Calu3 (cell line): ENCODE data around the gene ORM2. TPM values are rescaled to one million over a fixed set of nuclear protein-coding genes. Genes with fewer than 3 reads are reported as not detected.

ENCODE experiments used
- BruUV-seq: library from RNA; stranded (reverse); fragments of 400-500 nt; replicated peaks from 2 replicates; lab custom pipeline; 2021; lab: Mats Ljungman, UMichigan
- CTCF ChIA-PET: fragments of 300-600 bp; sonication (Branson Sonifier 250); formaldehyde crosslinking; loops from one replicate; lab custom pipeline; 2022; ENCODE audit warnings: antibody characterized with exemption; lab: Charles Lee
- DNase-seq: peaks from one replicate; pipeline ENCODE4 v3.0.0; 2022
- H3K27ac Mint-ChIP-seq: one replicate; pipeline ENCODE4 v1.8.0; 2022; ENCODE audit warnings: mixed read lengths; ENCODE audit not compliant: unreplicated experiment
- H3K27me3 Mint-ChIP-seq: one replicate; pipeline ENCODE4 v1.8.0; 2022; ENCODE audit warnings: mixed read lengths; ENCODE audit not compliant: unreplicated experiment
- H3K36me3 Mint-ChIP-seq: one replicate; pipeline ENCODE4 v1.8.0; 2022; ENCODE audit warnings: mild to moderate bottlenecking, moderate library complexity, mixed read lengths; ENCODE audit not compliant: insufficient read depth, unreplicated experiment
- H3K4me1 Mint-ChIP-seq: one replicate; pipeline ENCODE4 v1.8.0; 2022; ENCODE audit warnings: mild to moderate bottlenecking, low read depth, mixed read lengths; ENCODE audit not compliant: unreplicated experiment
- H3K4me3 Mint-ChIP-seq: one replicate; pipeline ENCODE4 v1.8.0; 2022; ENCODE audit warnings: mild to moderate bottlenecking, low read depth, moderate library complexity, mixed read lengths; ENCODE audit not compliant: unreplicated experiment
- H3K9me3 Mint-ChIP-seq: one replicate; pipeline ENCODE4 v1.8.0; 2022; ENCODE audit warnings: low read depth, mixed read lengths; ENCODE audit not compliant: unreplicated experiment
- intact Hi-C: fragments of 100-400 bp; cut with micrococcal nuclease; formaldehyde crosslinking; loops from one replicate; pipeline ENCODE4 v1.10.0; 2022; ENCODE audit not compliant: unreplicated experiment
- total RNA-seq: library from RNA; stranded (reverse); gene quantifications from 2 replicates; pipeline ENCODE4 v1.2.3, GENCODE V29; 2022
- TF ChIP-seq, protein P1 (sequence below): fragments of 200-600 bp; IDR thresholded peaks from one replicate; pipeline ENCODE4 v1.8.0; 2022; ENCODE audit warnings: antibody characterized with exemption; ENCODE audit not compliant: unreplicated experiment

Gene ORM2
- total RNA-seq, 1 experiment from 2014 or later = not detected

DNA sequence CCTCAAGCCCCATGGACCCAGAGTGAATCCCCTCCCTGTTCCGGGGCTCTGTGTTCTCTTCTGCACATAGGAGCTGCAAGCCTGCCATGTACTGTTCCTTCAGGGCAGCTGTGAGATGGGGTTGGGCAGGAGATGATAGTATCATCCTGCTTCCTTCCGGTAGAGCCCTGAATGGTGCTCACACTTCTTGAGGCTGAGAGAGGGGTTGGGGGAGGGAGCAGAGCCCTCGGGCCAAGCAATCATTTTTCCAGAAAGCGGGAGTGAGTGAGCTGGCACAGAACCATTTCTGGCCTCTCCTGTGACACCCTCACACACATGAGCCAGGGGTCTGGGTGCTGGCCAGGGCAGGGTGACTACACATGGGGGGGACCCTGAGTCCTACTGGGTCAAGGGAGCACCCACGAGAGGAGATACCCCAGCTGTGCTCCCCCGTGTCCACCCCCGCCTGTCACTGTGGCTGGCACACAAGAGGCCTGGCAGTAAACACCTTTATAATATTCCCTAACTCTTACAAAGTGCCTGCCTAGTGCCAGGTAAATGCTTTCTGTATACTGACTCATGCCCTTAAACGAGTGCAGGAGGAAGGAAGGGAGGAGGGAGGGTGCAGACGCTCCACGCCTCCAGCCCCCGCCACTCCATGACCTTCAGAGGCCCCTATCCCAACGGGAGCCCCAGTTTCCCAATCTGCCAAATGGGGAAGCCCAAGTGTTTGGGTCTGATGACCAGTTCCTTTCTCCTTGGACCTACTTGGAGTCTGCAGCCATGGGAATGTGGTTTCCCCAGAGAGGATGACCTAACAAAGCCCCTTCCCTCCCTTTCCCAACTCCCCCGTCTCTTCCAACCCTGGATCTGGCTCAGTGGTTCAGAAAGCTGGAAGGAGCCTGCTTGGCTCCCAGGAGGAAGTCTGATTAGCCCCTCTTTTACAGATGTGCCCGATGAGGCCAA is 42.6 kb downstream of the ORM2 start:
- H3K9me3 Mint-ChIP-seq = no peaks in the 10 kb centered on the region
- H3K4me1 Mint-ChIP-seq = no peaks in the 10 kb centered on the region
- CTCF ChIA-PET = no interaction called here
- no peak overlapping the region for H3K27ac Mint-ChIP-seq
- no peak overlapping the region for H3K4me3 Mint-ChIP-seq
- intact Hi-C loops = no loop called here
- no peaks in the 10 kb centered on the region for H3K27me3 Mint-ChIP-seq
- TF ChIP-seq, protein P1, sequence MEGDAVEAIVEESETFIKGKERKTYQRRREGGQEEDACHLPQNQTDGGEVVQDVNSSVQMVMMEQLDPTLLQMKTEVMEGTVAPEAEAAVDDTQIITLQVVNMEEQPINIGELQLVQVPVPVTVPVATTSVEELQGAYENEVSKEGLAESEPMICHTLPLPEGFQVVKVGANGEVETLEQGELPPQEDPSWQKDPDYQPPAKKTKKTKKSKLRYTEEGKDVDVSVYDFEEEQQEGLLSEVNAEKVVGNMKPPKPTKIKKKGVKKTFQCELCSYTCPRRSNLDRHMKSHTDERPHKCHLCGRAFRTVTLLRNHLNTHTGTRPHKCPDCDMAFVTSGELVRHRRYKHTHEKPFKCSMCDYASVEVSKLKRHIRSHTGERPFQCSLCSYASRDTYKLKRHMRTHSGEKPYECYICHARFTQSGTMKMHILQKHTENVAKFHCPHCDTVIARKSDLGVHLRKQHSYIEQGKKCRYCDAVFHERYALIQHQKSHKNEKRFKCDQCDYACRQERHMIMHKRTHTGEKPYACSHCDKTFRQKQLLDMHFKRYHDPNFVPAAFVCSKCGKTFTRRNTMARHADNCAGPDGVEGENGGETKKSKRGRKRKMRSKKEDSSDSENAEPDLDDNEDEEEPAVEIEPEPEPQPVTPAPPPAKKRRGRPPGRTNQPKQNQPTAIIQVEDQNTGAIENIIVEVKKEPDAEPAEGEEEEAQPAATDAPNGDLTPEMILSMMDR = no peak
- BruUV-seq = no TSS peak
- H3K36me3 Mint-ChIP-seq = no peaks in the 10 kb centered on the region
- no peak for DNase-seq

DNA sequence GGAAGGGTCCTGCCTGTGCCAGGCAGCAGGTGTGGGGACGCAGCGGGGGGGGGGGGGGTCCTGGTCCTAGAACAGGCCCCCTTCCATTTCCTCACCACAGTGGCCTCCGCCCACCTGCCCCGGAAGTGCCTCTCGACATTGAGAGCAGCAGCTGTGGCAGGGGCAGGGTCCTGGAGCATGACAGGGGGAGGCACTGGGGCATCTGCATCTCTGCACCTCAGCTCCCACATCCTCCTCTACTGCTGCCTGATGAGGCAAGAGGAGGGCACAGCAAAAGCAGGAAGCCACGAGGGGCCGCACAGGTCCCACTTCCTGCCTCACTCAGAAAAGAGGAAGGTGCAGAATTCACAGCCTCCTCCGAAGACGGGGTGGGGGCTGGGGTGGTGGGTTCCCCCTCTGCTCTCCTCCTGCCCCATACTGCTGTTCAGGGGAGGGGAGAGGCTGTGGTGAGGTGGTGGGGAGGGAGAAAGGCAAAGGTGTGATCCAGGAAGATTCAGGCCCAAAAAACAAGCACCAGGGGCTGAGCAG is 43.3 kb downstream of the ORM2 start:
- intact Hi-C loops = no loop called here
- Mint-ChIP-seq H3K27ac (no peak overlapping the region), H3K4me1 (no peaks in the 10 kb centered on the region), H3K36me3 (no peaks in the 10 kb centered on the region), H3K4me3 (no peak overlapping the region), H3K27me3 (no peaks in the 10 kb centered on the region), H3K9me3 (no peaks in the 10 kb centered on the region)
- no peak for DNase-seq
- no TSS peak for BruUV-seq
- TF ChIP-seq, protein P1 = no peak
- CTCF ChIA-PET = no interaction called here

DNA sequence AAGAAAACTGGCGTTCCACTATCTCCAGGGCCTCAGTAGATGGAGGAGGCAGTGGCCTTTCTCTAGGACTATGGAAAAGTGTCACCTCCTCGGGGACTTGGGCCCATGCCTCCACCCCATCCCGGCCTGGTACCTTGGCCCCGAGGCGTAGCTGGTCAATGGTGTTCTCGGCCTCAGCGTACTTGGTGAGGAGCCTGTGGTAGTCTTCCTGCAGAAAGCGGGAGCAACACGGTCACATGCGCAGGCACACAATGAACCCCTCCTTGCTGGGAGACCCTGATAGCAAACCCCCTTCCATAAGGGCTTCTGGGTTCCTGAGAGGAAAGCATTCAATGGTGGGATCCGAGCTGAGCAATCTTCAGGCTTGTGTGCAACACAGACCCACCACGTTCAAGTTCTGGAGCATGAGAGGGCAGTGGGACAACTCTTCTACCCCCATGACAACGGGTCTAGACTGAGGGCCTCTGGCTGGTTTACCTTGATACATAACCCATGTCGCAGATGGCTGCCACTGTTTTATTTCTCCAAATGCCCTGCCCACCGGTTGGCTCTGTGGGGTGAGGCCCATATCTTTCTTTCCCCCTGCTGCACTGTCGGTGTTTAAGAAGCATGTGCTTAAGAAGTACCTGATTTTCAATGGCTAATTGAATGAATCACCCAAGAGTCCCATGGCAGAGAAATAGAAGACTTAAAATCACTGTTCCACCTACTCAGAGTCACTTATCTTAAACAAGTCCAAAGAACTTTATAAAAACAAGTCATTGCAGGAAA is 44.5 kb downstream of the ORM2 start:
- intact Hi-C loops = no loop called here
- no peaks in the 10 kb centered on the region for H3K27me3 Mint-ChIP-seq
- no TSS peak for BruUV-seq
- no peak overlapping the region for H3K4me3 Mint-ChIP-seq
- no peaks in the 10 kb centered on the region for H3K36me3 Mint-ChIP-seq
- no peaks in the 10 kb centered on the region for H3K9me3 Mint-ChIP-seq
- H3K4me1 Mint-ChIP-seq = no peaks in the 10 kb centered on the region
- CTCF ChIA-PET = interaction anchor here (0.5 kb wide), 1 partner anchor 29 kb away, joined by 4 read pairs; no protein-coding TSS in a partner anchor
- no peak for DNase-seq
- TF ChIP-seq, protein P1 = no peak
- H3K27ac Mint-ChIP-seq = no peak overlapping the region

DNA sequence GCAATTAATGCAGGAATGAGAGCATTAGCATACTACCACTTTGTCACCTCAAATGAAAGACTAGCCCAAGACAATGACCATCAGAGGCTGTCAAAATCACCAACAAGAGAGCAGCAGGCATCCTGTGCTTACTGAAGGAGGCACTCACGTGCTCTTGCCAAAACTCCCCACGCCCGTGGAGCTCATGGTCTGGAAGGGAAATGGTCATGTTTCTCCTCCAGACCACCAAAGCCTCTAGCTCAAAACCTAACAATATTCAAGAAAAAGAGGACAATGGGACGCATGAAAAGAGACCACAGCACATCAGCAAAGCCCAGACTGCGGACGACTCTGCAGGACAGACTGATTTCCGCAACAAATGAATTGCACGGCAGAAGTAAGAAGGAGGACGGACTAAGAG is 45.3 kb downstream of the ORM2 start:
- no TSS peak for BruUV-seq
- CTCF ChIA-PET = no interaction called here
- DNase-seq = no peak
- TF ChIP-seq, protein P1 = no peak
- H3K27me3 Mint-ChIP-seq = no peaks in the 10 kb centered on the region
- H3K27ac Mint-ChIP-seq = no peak overlapping the region
- H3K4me3 Mint-ChIP-seq = no peak overlapping the region
- intact Hi-C loops = no loop called here
- no peaks in the 10 kb centered on the region for H3K9me3 Mint-ChIP-seq
- H3K4me1 Mint-ChIP-seq = no peaks in the 10 kb centered on the region
- no peaks in the 10 kb centered on the region for H3K36me3 Mint-ChIP-seq
